ENCODE results near the gene CAAP1. TPM values are rescaled to one million over a fixed set of nuclear protein-coding genes. Genes with fewer than 3 reads are reported as not detected.

Gene CAAP1
- total and polyA plus RNA-seq, 7 experiments from 2014 or later, result 11.8 to 19.6 (median 14.2) TPM

GRCh38 chr9:26813247-26813646 is 79.4 kb downstream of the CAAP1 start:
- Histone ChIP-seq H3K27me3 (ENCODE audit: control insufficient read depth in 2 of 2, insufficient read depth in 2 of 2, low read length in 2 of 2) (peaks cover 0 to 2% of the 10 kb centered on the region in 2 donors), H3K4me3 (ENCODE audit: low read length) (no peak overlapping the region), H3K4me1 (ENCODE audit: control insufficient read depth in 2 of 2, insufficient read depth in 2 of 2, low read length in 2 of 2) (no peaks in the 10 kb centered on the region), H3K9me3 (ENCODE audit: control insufficient read depth in 2 of 3, low read length in 3 of 3) (no peaks in the 10 kb centered on the region), H3K36me3 (ENCODE audit: control insufficient read depth in 2 of 3, insufficient read depth in 3 of 3, low read length in 3 of 3) (no peaks in the 10 kb centered on the region), H3K27ac (ENCODE audit: low read depth, low read length) (no peak overlapping the region)
- no peaks in the 10 kb centered on the region for H3K4me1 Mint-ChIP-seq
- DNase-seq (no peak), ATAC-seq (no peak)
- H3K27ac Mint-ChIP-seq, result no peak overlapping the region
- H3K4me3 Mint-ChIP-seq, result no peak overlapping the region
- ChIA-PET POLR2A (no interaction called here), CTCF (no interaction called here)
- H3K27me3 Mint-ChIP-seq, result peaks cover 0 to 14% (median 3%) of the 10 kb centered on the region in 5 donors
- peaks cover 0 to 4% (median 0%) of the 10 kb centered on the region in 5 donors for H3K36me3 Mint-ChIP-seq
- H3K9me3 Mint-ChIP-seq, result no peaks in the 10 kb centered on the region
- intact Hi-C loops (cut with micrococcal nuclease), result no loop called here

- H3K27ac Mint-ChIP-seq, result no peak overlapping the region
- H3K27me3 Mint-ChIP-seq, result peaks cover 0 to 14% (median 3%) of the 10 kb centered on the region in 5 donors
- Histone ChIP-seq H3K9me3 (ENCODE audit: control insufficient read depth in 2 of 3, low read length in 3 of 3) (no peaks in the 10 kb centered on the region), H3K27ac (ENCODE audit: low read depth, low read length) (no peak overlapping the region), H3K4me3 (ENCODE audit: low read length) (no peak overlapping the region), H3K4me1 (ENCODE audit: control insufficient read depth in 2 of 2, insufficient read depth in 2 of 2, low read length in 2 of 2) (no peaks in the 10 kb centered on the region), H3K36me3 (ENCODE audit: control insufficient read depth in 2 of 3, insufficient read depth in 3 of 3, low read length in 3 of 3) (no peaks in the 10 kb centered on the region), H3K27me3 (ENCODE audit: control insufficient read depth in 2 of 2, insufficient read depth in 2 of 2, low read length in 2 of 2) (peaks cover 0 to 2% of the 10 kb centered on the region in 2 donors)
- intact Hi-C loops (cut with micrococcal nuclease), result no loop called here
- no peaks in the 10 kb centered on the region for H3K4me1 Mint-ChIP-seq
- DNase-seq (no peak), ATAC-seq (no peak)
- CTCF ChIA-PET, result no interaction called here
- H3K9me3 Mint-ChIP-seq, result no peaks in the 10 kb centered on the region
- no peak overlapping the region for H3K4me3 Mint-ChIP-seq
- POLR2A ChIA-PET, result no interaction called here
- peaks cover 0 to 4% (median 0%) of the 10 kb centered on the region in 5 donors for H3K36me3 Mint-ChIP-seq
These were observed 80.4 kb downstream of the CAAP1 start for GRCh38 chr9:26812217-26812616.

GRCh38 chr9:26811106-26811505 is 81.5 kb downstream of the CAAP1 start:
- H3K9me3 ChIP-seq (ENCODE audit: control insufficient read depth in 2 of 3, low read length in 3 of 3), result no peaks in the 10 kb centered on the region
- DNase-seq (no peak), ATAC-seq (no peak)
- no peak overlapping the region for H3K4me3 ChIP-seq (ENCODE audit: low read length)
- no peaks in the 10 kb centered on the region for H3K4me1 ChIP-seq (ENCODE audit: control insufficient read depth in 2 of 2, insufficient read depth in 2 of 2, low read length in 2 of 2)
- intact Hi-C loops (cut with micrococcal nuclease), result no loop called here
- H3K27me3 Mint-ChIP-seq, result peaks cover 0 to 14% (median 3%) of the 10 kb centered on the region in 5 donors
- H3K36me3 Mint-ChIP-seq, result peaks cover 0 to 4% (median 0%) of the 10 kb centered on the region in 5 donors
- no peaks in the 10 kb centered on the region for H3K36me3 ChIP-seq (ENCODE audit: control insufficient read depth in 2 of 3, insufficient read depth in 3 of 3, low read length in 3 of 3)
- ChIA-PET CTCF (no interaction called here), POLR2A (no interaction called here)
- H3K4me1 Mint-ChIP-seq, result no peaks in the 10 kb centered on the region
- no peak overlapping the region for H3K27ac ChIP-seq (ENCODE audit: low read depth, low read length)
- no peak overlapping the region for H3K27ac Mint-ChIP-seq
- H3K27me3 ChIP-seq (ENCODE audit: control insufficient read depth in 2 of 2, insufficient read depth in 2 of 2, low read length in 2 of 2), result peaks cover 0 to 2% of the 10 kb centered on the region in 2 donors
- no peak overlapping the region for H3K4me3 Mint-ChIP-seq
- no peaks in the 10 kb centered on the region for H3K9me3 Mint-ChIP-seq

GRCh38 chr9:26809795-26810194 is 82.8 kb downstream of the CAAP1 start:
- Mint-ChIP-seq H3K4me1 (no peaks in the 10 kb centered on the region), H3K27me3 (peaks cover 0 to 17% (median 3%) of the 10 kb centered on the region in 5 donors), H3K9me3 (no peaks in the 10 kb centered on the region), H3K36me3 (peaks cover 0 to 4% (median 0%) of the 10 kb centered on the region in 5 donors), H3K4me3 (no peak overlapping the region), H3K27ac (no peak overlapping the region)
- no peak for DNase-seq
- ChIA-PET CTCF (no interaction called here), POLR2A (no interaction called here)
- intact Hi-C loops (cut with micrococcal nuclease), result no loop called here
- Histone ChIP-seq H3K27ac (ENCODE audit: low read depth, low read length) (no peak overlapping the region), H3K36me3 (ENCODE audit: control insufficient read depth in 2 of 3, insufficient read depth in 3 of 3, low read length in 3 of 3) (no peaks in the 10 kb centered on the region), H3K4me3 (ENCODE audit: low read length) (no peak overlapping the region), H3K4me1 (ENCODE audit: control insufficient read depth in 2 of 2, insufficient read depth in 2 of 2, low read length in 2 of 2) (no peaks in the 10 kb centered on the region), H3K9me3 (ENCODE audit: control insufficient read depth in 2 of 3, low read length in 3 of 3) (no peaks in the 10 kb centered on the region), H3K27me3 (ENCODE audit: control insufficient read depth in 2 of 2, insufficient read depth in 2 of 2, low read length in 2 of 2) (peaks cover 0 to 2% of the 10 kb centered on the region in 2 donors)
- ATAC-seq, result no peak

GRCh38 chr9:26807161-26807560 is 85.4 kb downstream of the CAAP1 start:
- no peaks in the 10 kb centered on the region for H3K36me3 ChIP-seq (ENCODE audit: control insufficient read depth in 2 of 3, insufficient read depth in 3 of 3, low read length in 3 of 3)
- Mint-ChIP-seq H3K36me3 (peaks cover 0 to 4% (median 0%) of the 10 kb centered on the region in 5 donors), H3K27ac (no peak overlapping the region), H3K9me3 (no peaks in the 10 kb centered on the region), H3K4me3 (no peak overlapping the region), H3K27me3 (peaks cover 0 to 16% (median 3%) of the 10 kb centered on the region in 5 donors), H3K4me1 (no peaks in the 10 kb centered on the region)
- H3K27ac ChIP-seq (ENCODE audit: low read depth, low read length), result no peak overlapping the region
- POLR2A ChIA-PET, result no interaction called here
- H3K4me3 ChIP-seq (ENCODE audit: low read length), result no peak overlapping the region
- no peak for ATAC-seq
- no peaks in the 10 kb centered on the region for H3K9me3 ChIP-seq (ENCODE audit: control insufficient read depth in 2 of 3, low read length in 3 of 3)
- peaks cover 0 to 2% of the 10 kb centered on the region in 2 donors for H3K27me3 ChIP-seq (ENCODE audit: control insufficient read depth in 2 of 2, insufficient read depth in 2 of 2, low read length in 2 of 2)
- CTCF ChIA-PET, result no interaction called here
- intact Hi-C loops (cut with micrococcal nuclease), result no loop called here
- no peaks in the 10 kb centered on the region for H3K4me1 ChIP-seq (ENCODE audit: control insufficient read depth in 2 of 2, insufficient read depth in 2 of 2, low read length in 2 of 2)
- no peak for DNase-seq

GRCh38 chr9:26802921-26803320 is 89.7 kb downstream of the CAAP1 start:
- CTCF ChIA-PET, result no interaction called here
- no peak overlapping the region for H3K4me3 ChIP-seq (ENCODE audit: low read length)
- no peak overlapping the region for H3K27ac ChIP-seq (ENCODE audit: low read depth, low read length)
- intact Hi-C loops (cut with micrococcal nuclease), result no loop called here
- H3K4me1 Mint-ChIP-seq, result no peaks in the 10 kb centered on the region
- no peaks in the 10 kb centered on the region for H3K9me3 Mint-ChIP-seq
- no peak overlapping the region for H3K27ac Mint-ChIP-seq
- DNase-seq (no peak), ATAC-seq (no peak)
- no peaks in the 10 kb centered on the region for H3K36me3 Mint-ChIP-seq
- no peaks in the 10 kb centered on the region for H3K27me3 ChIP-seq (ENCODE audit: control insufficient read depth in 2 of 2, insufficient read depth in 2 of 2, low read length in 2 of 2)
- peaks cover 0 to 6% (median 0%) of the 10 kb centered on the region in 5 donors for H3K27me3 Mint-ChIP-seq
- POLR2A ChIA-PET, result no interaction called here
- H3K36me3 ChIP-seq (ENCODE audit: control insufficient read depth in 2 of 3, insufficient read depth in 3 of 3, low read length in 3 of 3), result no peaks in the 10 kb centered on the region
- no peak overlapping the region for H3K4me3 Mint-ChIP-seq
- no peaks in the 10 kb centered on the region for H3K4me1 ChIP-seq (ENCODE audit: control insufficient read depth in 2 of 2, insufficient read depth in 2 of 2, low read length in 2 of 2)
- H3K9me3 ChIP-seq (ENCODE audit: control insufficient read depth in 2 of 3, low read length in 3 of 3), result no peaks in the 10 kb centered on the region

- H3K27me3 Mint-ChIP-seq, result peaks cover 0 to 6% (median 0%) of the 10 kb centered on the region in 5 donors
- ChIA-PET POLR2A (no interaction called here), CTCF (no interaction called here)
- no peaks in the 10 kb centered on the region for H3K9me3 ChIP-seq (ENCODE audit: control insufficient read depth in 2 of 3, low read length in 3 of 3)
- no peaks in the 10 kb centered on the region for H3K4me1 Mint-ChIP-seq
- no peak for DNase-seq
- H3K27ac ChIP-seq (ENCODE audit: low read depth, low read length), result no peak overlapping the region
- no peaks in the 10 kb centered on the region for H3K36me3 Mint-ChIP-seq
- H3K36me3 ChIP-seq (ENCODE audit: control insufficient read depth in 2 of 3, insufficient read depth in 3 of 3, low read length in 3 of 3), result no peaks in the 10 kb centered on the region
- H3K4me3 ChIP-seq (ENCODE audit: low read length), result no peak overlapping the region
- H3K27ac Mint-ChIP-seq, result no peak overlapping the region
- ATAC-seq, result no peak
- no peaks in the 10 kb centered on the region for H3K9me3 Mint-ChIP-seq
- intact Hi-C loops (cut with micrococcal nuclease), result no loop called here
- no peaks in the 10 kb centered on the region for H3K27me3 ChIP-seq (ENCODE audit: control insufficient read depth in 2 of 2, insufficient read depth in 2 of 2, low read length in 2 of 2)
- H3K4me3 Mint-ChIP-seq, result no peak overlapping the region
- H3K4me1 ChIP-seq (ENCODE audit: control insufficient read depth in 2 of 2, insufficient read depth in 2 of 2, low read length in 2 of 2), result no peaks in the 10 kb centered on the region
These were observed 90.8 kb downstream of the CAAP1 start for GRCh38 chr9:26801772-26802171.
